Astrocyte of the cerebellum (primary cell): ENCODE measurements around the gene C1orf159.

Source experiments
- DNase-seq: peaks from one replicate; pipeline ENCODE4 v3.0.0-alpha.2; 2011; ENCODE audit warnings: low read depth
- H3K4me3 ChIP-seq: 2 replicates; pipeline ENCODE4 v1.5.1; 2011; ENCODE audit warnings: mild to moderate bottlenecking, low read depth, low read length, moderate library complexity
- CTCF ChIP-seq: IDR thresholded peaks from 2 replicates; pipeline ENCODE4 v1.5.1; 2012; ENCODE audit warnings: low read length, low read depth, moderate library complexity, mild to moderate bottlenecking; ENCODE audit errors: missing control alignments
- in situ Hi-C: cut with HindIII; loops from 2 replicates; pipeline ENCODE4 v1.10.0; 2017; ENCODE audit warnings: low sequenced_read_pairs

C1orf159 gene

GRCh38 chr1:1150100-1150499, 34.2 kb upstream of the C1orf159 start:
- no peak for TF ChIP-seq CTCF
- DNase-seq = no peak
- in situ Hi-C loops = no loop called here
- no peak overlapping the region for H3K4me3 ChIP-seq

- TF ChIP-seq CTCF = no peak
- DNase-seq = no peak
- in situ Hi-C loops = loop anchor here (25.0 kb wide), 1 partner anchor 138 kb away; the partner anchor contains the start of gene SCNN1D
- no peak overlapping the region for H3K4me3 ChIP-seq
These were observed 33.5 kb upstream of the C1orf159 start for GRCh38 chr1:1149416-1149815.

GRCh38 chr1:1148569-1148968, 32.7 kb upstream of the C1orf159 start:
- no peak for DNase-seq
- no peak for TF ChIP-seq CTCF
- in situ Hi-C loops = loop anchor here (25.0 kb wide), 1 partner anchor 139 kb away; the partner anchor contains the start of gene SCNN1D

GRCh38 chr1:1148061-1148460, 32.2 kb upstream of the C1orf159 start:
- DNase-seq = no peak
- no peak overlapping the region for H3K4me3 ChIP-seq
- no peak for TF ChIP-seq CTCF
- in situ Hi-C loops = loop anchor here (25.0 kb wide), 1 partner anchor 139 kb away; the partner anchor contains the start of gene SCNN1D

More at GRCh38 chr1:1148569-1148968, 32.7 kb upstream of the C1orf159 start:
- H3K4me3 ChIP-seq = no peak overlapping the region

GRCh38 chr1:1146596-1146995, 30.7 kb upstream of the C1orf159 start:
- TF ChIP-seq CTCF = no peak
- no peak for DNase-seq
- no peak overlapping the region for H3K4me3 ChIP-seq
- in situ Hi-C loops = loop anchor here (25.0 kb wide), 1 partner anchor 141 kb away; the partner anchor contains the start of gene SCNN1D

- no peak for TF ChIP-seq CTCF
- in situ Hi-C loops = loop anchor here (25.0 kb wide), 1 partner anchor 141 kb away; the partner anchor contains the start of gene SCNN1D
These were observed 30.1 kb upstream of the C1orf159 start for GRCh38 chr1:1146026-1146425.

More at GRCh38 chr1:1146026-1146425, 30.1 kb upstream of the C1orf159 start:
- DNase-seq = no peak
- no peak overlapping the region for H3K4me3 ChIP-seq
